ENCODE results near the gene RCN2. TPM values are rescaled to one million over a fixed set of nuclear protein-coding genes. Genes with fewer than 3 reads are reported as not detected.

Gene RCN2
- total RNA-seq, 1 donor = 50.3 TPM

Small RNA genes lying within 50 kb of the gene (small RNA-seq; reads per million reads assigned to genes)
- not detected for gene RN7SL278P

Other genes with a start within 250 kb of the RCN2 start
- 8.3 and 10.6 TPM in 2 replicates for gene SCAPER, start 26.4 kb upstream of the RCN2 start, total RNA-seq
- gene PSTPIP1, start 63.4 kb downstream of the RCN2 start, total RNA-seq = not detected in 2 replicates
- gene TSPAN3, start 139.4 kb downstream of the RCN2 start, total RNA-seq = 203 and 235 TPM in 2 replicates